Measurements from ENCODE around the gene GAGE12H. TPM values are rescaled to one million over a fixed set of nuclear protein-coding genes. Genes with fewer than 3 reads are reported as not detected.

GAGE12H gene
- total RNA-seq, 3 donors from 2014 or later, result not detected

DNA sequence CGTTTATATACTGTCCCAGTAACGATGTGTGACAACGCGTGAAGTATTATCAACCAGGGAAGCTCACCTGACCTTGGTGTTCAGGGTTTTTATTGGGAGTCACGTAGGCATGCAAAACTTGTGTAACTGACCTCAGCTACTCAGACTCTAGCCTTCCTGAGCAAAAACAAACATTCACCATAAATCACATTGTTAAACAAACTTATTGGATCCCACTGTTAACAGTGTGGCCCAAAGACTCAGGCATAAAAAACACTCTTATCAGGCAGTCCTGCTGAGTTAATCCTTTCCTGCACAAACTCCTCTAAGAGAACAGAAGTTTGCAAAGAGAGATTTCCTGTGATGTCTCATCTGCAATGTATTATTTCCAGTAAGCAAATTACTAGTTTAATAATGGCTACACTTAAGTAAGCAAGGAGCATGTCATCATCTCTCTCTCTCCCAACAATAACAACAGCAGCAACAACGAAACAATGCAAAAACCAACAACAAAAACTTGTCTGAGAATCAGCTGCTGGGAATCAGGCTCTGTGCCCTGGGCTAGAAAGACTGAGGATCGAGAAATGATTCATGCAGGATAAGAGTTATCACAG lies 31.1 kb downstream of the GAGE12H start:
- Histone ChIP-seq H3K4me1 (ENCODE audit: low read depth) (no peaks in the 10 kb centered on the region), H3K4me3 (no peak overlapping the region), H3K9me3 (no peaks in the 10 kb centered on the region), H3K36me3 (ENCODE audit: low read depth) (no peaks in the 10 kb centered on the region)
- no peak for DNase-seq
- intact Hi-C loops (cut with DNase I, micrococcal nuclease), result no loop called here
- TF ChIP-seq, protein P1, sequence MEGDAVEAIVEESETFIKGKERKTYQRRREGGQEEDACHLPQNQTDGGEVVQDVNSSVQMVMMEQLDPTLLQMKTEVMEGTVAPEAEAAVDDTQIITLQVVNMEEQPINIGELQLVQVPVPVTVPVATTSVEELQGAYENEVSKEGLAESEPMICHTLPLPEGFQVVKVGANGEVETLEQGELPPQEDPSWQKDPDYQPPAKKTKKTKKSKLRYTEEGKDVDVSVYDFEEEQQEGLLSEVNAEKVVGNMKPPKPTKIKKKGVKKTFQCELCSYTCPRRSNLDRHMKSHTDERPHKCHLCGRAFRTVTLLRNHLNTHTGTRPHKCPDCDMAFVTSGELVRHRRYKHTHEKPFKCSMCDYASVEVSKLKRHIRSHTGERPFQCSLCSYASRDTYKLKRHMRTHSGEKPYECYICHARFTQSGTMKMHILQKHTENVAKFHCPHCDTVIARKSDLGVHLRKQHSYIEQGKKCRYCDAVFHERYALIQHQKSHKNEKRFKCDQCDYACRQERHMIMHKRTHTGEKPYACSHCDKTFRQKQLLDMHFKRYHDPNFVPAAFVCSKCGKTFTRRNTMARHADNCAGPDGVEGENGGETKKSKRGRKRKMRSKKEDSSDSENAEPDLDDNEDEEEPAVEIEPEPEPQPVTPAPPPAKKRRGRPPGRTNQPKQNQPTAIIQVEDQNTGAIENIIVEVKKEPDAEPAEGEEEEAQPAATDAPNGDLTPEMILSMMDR (IDR thresholded peaks at IDR 0.05), result no peak
- no peak for ATAC-seq

GRCh38 chrX:49618574-49618973 lies 38.8 kb downstream of the GAGE12H start:
- no peaks in the 10 kb centered on the region for H3K9me3 ChIP-seq
- intact Hi-C loops (cut with DNase I, micrococcal nuclease), result no loop called here
- no peak overlapping the region for H3K4me3 ChIP-seq
- no peak for DNase-seq
- TF ChIP-seq, protein P1 (IDR thresholded peaks at IDR 0.05), result no peak
- no peak for ATAC-seq
- H3K4me1 ChIP-seq (ENCODE audit: low read depth), result no peaks in the 10 kb centered on the region
- no peaks in the 10 kb centered on the region for H3K36me3 ChIP-seq (ENCODE audit: low read depth)

DNA sequence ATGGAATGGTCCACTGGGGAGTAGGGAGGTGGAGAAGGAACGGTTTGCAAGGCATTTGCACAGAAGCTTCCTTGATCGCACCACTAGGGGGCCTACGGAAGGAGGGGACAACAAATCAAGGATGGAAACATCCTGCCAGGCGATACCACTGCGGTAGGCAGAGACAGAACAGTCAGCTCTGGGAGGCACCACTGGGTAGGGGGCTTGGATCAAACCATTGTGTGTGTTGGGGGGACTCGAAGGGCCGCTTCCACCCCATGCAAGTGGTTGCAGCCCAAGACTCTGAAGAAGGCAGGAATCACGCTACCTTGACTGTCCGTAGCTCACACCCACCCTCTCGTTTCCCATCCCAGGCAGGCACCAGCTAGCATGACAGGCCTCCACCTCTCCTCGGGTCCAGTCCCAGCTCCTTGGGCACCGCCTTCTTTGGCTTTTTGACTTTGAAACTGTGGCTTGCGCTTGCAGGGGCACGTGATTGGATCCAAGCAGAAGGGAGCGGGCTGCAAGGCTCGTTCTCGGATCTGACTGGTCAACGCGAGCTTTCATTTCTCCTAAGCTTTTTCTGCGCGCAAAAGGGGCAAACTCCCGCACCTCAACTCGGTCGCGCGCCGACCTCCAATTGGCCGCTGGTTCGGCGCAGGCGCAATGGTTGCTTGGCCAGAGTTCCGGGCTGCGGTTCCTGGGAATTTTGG lies 47.5 kb downstream of the GAGE12H start:
- H3K4me3 ChIP-seq, result no peak overlapping the region
- intact Hi-C loops (cut with DNase I, micrococcal nuclease), result no loop called here
- H3K36me3 ChIP-seq (ENCODE audit: low read depth), result no peaks in the 10 kb centered on the region
- no peaks in the 10 kb centered on the region for H3K4me1 ChIP-seq (ENCODE audit: low read depth)
- no peak for DNase-seq
- ATAC-seq, result no peak
- TF ChIP-seq, protein P1 (IDR thresholded peaks at IDR 0.05), result no peak
- no peaks in the 10 kb centered on the region for H3K9me3 ChIP-seq

Other genes with a start within 250 kb of the GAGE12H start
- not detected for gene GAGE13, start 248.4 kb upstream of the GAGE12H start, total RNA-seq
- not detected for gene GAGE12C, start 47.8 kb upstream of the GAGE12H start, total RNA-seq
- not detected for gene GAGE12D, start 38.2 kb upstream of the GAGE12H start, total RNA-seq
- not detected for gene GAGE12E, start 28.7 kb upstream of the GAGE12H start, total RNA-seq
- gene GAGE12F, start 19.1 kb upstream of the GAGE12H start, total RNA-seq, result not detected
- gene GAGE12G, start 9.5 kb upstream of the GAGE12H start, total RNA-seq, result not detected
- not detected for gene GAGE2A, start 9.5 kb downstream of the GAGE12H start, total RNA-seq
- gene GAGE1, start 19.1 kb downstream of the GAGE12H start, total RNA-seq, result not detected
- gene PAGE1, start 116.0 kb downstream of the GAGE12H start, total RNA-seq, result not detected
- not detected for gene PAGE4, start 249.4 kb downstream of the GAGE12H start, total RNA-seq